Renal pelvis (tissue), 4 donors: ENCODE measurements around the gene CNTNAP5. TPM values are rescaled to one million over a fixed set of nuclear protein-coding genes. Genes with fewer than 3 reads are reported as not detected.

ENCODE experiments used
- DNase-seq: peaks from one replicate; pipeline ENCODE4 v3.0.0-alpha.2; 2013
- polyA plus RNA-seq, 3 donors: library from polyadenylated mRNA; unstranded; fragments of 120-200 nt; gene quantifications; one replicate each; pipeline ENCODE4 v1.2.1, GENCODE V29; 2013; ENCODE audit not compliant: insufficient read length in 3 of 3

The CNTNAP5 gene
- polyA plus RNA-seq, 3 donors: 0.11 TPM; not detected in 2

- no peak for DNase-seq
Measured at GRCh38 chr2:124151691-124152090, 126.6 kb downstream of the CNTNAP5 start.

GRCh38 chr2:124153713-124154112 lies 128.6 kb downstream of the CNTNAP5 start:
- DNase-seq: no peak

- DNase-seq: no peak
Measured at GRCh38 chr2:124159166-124159565, 134.1 kb downstream of the CNTNAP5 start.

GRCh38 chr2:124161542-124161941 lies 136.5 kb downstream of the CNTNAP5 start:
- no peak for DNase-seq

- DNase-seq: no peak
Measured at GRCh38 chr2:124162256-124162655, 137.2 kb downstream of the CNTNAP5 start.

GRCh38 chr2:124163840-124164239 lies 138.8 kb downstream of the CNTNAP5 start:
- DNase-seq: no peak

GRCh38 chr2:124165698-124166097 lies 140.6 kb downstream of the CNTNAP5 start:
- DNase-seq: no peak

- no peak for DNase-seq
Measured at GRCh38 chr2:124171472-124172063, 146.5 kb downstream of the CNTNAP5 start.

- DNase-seq: no peak
Measured at GRCh38 chr2:124178719-124179118, 153.6 kb downstream of the CNTNAP5 start.

- no peak for DNase-seq
Measured at GRCh38 chr2:124180635-124181034, 155.5 kb downstream of the CNTNAP5 start.

GRCh38 chr2:124186801-124187200 lies 161.7 kb downstream of the CNTNAP5 start:
- no peak for DNase-seq

GRCh38 chr2:124187948-124188347 lies 162.9 kb downstream of the CNTNAP5 start:
- DNase-seq: no peak

GRCh38 chr2:124193706-124194105 lies 168.6 kb downstream of the CNTNAP5 start:
- DNase-seq: no peak

- no peak for DNase-seq
Measured at GRCh38 chr2:124201713-124202112, 176.6 kb downstream of the CNTNAP5 start.

- DNase-seq: no peak
Measured at GRCh38 chr2:124209441-124209840, 184.4 kb downstream of the CNTNAP5 start.

- no peak for DNase-seq
Measured at GRCh38 chr2:124211461-124211860, 186.4 kb downstream of the CNTNAP5 start.

- no peak for DNase-seq
Measured at GRCh38 chr2:124213977-124214587, 189.0 kb downstream of the CNTNAP5 start.

GRCh38 chr2:124246170-124246569 lies 221.1 kb downstream of the CNTNAP5 start:
- DNase-seq: no peak

- no peak for DNase-seq
Measured at GRCh38 chr2:124248386-124248785, 223.3 kb downstream of the CNTNAP5 start.

GRCh38 chr2:124250433-124250832 lies 225.3 kb downstream of the CNTNAP5 start:
- no peak for DNase-seq

GRCh38 chr2:124254621-124255020 lies 229.5 kb downstream of the CNTNAP5 start:
- DNase-seq: no peak

- no peak for DNase-seq
Measured at GRCh38 chr2:124257120-124257519, 232.0 kb downstream of the CNTNAP5 start.

GRCh38 chr2:124258140-124258880 lies 233.2 kb downstream of the CNTNAP5 start:
- DNase-seq: no peak
